Measurements from ENCODE around the gene FEZF1.

FEZF1 gene

GRCh38 chr7:122304319-122304975 is at the start of gene FEZF1:
TSS of gene FEZF1 (minus strand) at chr7:122304750. CDS start at chr7:122304437, 313 bp downstream.
- peak; percentile 12 to 57 for DNase-seq

DNA sequence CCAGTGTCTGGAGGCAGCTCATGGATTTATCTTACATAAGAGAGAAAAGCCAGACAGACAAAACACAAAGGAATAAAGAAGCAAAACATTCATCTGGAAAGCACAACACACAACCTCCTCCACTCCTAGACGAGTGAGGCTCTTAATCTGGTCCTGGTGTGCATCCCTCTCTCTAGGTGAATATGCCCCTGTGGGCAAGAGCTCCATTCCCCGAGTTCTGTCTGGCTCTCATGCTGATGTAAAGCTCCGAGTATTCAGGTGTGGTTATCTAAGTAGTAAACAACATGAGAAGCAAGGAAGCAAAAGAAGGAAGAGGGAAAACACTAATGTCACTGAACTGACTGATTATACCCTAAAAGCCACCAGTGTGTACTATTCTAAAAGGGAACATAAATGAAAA is 47.9 kb upstream of the FEZF1 start:
- no peak for DNase-seq

DNA sequence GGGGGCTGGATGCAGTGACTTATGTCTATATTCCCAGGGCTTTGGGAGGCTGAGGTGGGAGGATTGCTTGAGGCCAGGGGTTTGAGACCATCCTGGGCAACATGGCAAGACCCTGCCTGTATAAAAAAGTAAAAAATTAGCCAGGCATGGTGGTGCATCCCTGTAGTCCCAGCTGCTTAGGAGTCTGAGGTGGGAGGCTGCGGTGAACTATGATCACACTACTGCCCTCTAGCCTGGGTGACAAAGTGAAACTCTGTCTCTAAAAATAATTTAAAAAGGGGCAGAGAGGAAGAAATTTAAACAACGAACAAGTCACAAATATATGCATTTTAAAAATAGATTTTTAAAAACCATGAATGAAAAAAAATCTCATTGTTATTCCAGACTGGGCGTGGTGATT is 46.2 kb upstream of the FEZF1 start:
- no peak for DNase-seq

DNA sequence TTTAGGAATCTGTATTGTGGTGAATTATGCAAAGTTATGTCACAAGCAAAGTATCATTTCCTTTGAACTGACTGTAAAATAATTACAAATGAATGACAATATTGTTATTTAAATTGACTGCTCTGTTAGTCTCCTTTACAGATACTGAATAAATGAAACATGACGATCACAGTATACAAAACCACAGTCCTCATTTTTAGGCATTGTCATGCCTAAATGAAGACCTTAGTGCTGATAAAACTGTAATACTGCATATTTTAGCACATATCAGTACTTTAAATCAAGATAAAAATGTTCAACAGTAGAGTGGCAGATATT is 39.7 kb upstream of the FEZF1 start:
- DNase-seq = no peak

DNA sequence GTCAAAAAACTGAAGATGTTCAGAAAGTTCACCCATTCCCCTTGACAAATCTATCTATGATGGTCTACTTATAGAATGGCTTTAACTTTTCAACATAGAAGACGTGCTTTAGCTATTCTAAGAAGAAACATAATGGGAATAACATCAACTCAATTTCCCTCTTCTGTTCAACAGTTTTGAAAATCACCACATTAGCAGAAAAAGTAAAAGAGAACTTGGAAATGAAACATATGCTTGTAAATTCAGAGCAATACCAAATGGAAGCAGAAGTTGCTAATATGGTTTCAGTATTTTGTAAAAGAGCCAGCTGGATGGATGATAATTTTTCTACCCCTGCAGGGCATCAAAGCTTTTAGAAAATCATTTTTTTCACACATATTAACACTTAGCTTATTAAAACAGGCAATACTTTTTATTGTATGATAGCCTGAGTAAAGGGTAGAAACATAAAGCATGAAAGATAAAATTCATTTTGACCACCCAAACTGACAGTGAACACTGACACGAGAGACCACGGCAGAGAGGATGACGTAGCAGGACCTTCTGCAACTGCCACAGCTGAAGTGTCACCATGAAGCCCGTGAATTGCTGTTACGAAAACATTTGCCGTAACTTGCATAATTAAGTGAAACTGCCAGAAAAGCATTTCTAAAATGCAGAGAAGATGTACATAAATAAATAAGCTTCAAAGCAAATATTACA is 39.2 kb upstream of the FEZF1 start:
- DNase-seq = no peak

GRCh38 chr7:122340427-122340826 is 35.9 kb upstream of the FEZF1 start:
- no peak for DNase-seq

DNA sequence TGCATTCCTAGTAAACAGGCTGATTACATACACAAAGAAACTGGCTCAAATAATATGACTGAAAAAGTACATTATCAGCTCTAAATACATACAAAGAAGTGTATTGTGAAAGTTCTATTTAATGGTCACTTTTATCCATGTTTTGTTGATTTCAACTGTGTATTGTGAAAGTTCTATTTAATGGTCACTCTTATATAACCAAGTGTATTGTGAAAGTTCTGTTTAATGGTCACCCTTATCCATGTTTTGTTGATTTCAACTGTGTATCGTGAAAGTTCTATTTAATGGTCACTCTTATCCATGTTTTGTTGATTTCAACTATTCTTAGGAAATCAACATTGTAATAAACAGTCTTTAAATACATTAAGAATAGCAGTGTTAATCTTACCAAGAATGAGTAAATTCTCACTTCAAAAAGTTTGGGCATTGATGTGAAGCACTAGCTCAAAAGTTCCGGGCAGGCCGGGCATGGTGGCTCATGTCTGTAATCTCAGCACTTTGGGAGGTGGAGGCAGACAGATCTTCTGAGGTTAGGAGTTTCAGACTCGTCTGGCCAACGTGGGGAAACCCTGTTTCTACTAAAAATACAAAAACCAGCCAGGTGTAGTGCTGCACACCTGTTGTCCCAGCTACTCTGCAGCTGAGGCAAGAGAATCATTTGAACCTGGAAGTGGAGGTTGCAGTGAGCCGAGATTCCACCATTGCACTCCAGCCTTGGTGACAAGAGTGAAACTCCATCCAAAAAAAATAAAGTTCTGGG is 34.8 kb upstream of the FEZF1 start:
- no peak for DNase-seq

DNA sequence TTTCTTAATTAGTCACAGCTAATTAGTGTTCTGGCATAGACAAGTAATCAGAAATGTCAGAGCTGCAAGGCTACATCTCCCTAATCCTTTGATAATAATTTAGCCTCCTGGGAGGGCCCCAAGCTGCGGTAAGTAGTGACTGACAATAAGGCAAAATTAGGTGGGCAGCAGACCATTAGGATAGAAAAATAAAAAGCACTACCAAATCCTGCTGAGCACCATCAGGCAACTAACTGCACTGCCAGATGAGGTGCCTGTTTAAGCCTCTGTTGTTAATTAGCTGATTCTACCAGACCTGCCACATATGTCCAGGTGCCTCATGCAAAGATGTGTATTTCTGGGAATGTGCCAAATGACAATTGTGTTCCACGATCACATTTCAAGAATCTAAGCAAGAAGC is 32.5 kb upstream of the FEZF1 start:
- peak; percentile 89 to 94 for DNase-seq

GRCh38 chr7:122329145-122329802 is 24.7 kb upstream of the FEZF1 start:
- DNase-seq = no peak

- DNase-seq = no peak
Observed at GRCh38 chr7:122327969-122328368, 23.4 kb upstream of the FEZF1 start.

- peak in 1 of 2 experiments; percentile 36 for DNase-seq
Observed at GRCh38 chr7:122316467-122317388, 12.2 kb upstream of the FEZF1 start.

DNA sequence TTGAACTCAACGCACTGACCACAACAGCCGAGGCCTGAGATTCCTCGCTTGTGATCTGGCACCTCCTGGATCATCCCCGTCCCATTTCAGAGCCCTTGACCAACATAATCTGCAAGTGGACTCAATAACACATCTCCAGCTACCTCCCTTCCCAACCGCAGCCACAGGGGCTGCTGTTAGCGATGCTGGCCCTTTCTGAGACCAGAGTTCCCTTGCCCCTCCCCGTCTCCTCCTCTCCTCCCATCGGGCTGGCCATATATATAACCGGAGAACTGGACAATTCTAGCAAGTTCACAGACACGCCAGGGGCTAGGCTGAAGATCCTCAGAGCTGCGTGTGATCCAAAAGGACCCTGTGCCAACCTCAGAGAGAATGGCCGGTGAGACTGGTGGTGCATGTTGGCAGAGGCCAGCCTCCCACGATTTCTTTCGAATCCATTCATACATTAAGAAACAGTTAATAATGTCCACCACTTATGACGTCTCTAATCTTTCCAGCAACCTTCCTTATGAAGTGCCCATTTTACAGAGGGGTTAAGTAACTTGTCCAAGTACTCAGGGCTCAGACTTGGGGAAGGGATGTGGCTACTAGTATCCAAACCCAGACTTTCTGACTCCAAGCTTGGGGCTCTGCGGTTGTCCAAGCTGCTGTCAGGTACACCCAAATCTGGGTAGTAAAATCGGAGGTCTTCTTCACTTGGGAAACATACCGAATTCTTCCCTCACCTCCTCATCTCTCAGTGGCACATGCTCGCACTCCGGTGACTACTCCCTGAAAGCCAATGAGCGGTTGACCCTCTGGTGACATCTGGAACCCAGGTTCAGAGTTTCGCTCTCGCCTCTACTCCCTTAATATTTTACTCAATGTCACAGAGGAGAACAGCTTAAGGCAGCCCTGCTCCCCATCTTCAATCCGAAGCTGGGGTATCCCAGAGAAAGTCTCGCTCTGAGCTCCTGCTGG is 11.2 kb upstream of the FEZF1 start:
- DNase-seq = no peak

- no peak for DNase-seq
Observed at GRCh38 chr7:122314284-122314683, 9.7 kb upstream of the FEZF1 start.

DNA sequence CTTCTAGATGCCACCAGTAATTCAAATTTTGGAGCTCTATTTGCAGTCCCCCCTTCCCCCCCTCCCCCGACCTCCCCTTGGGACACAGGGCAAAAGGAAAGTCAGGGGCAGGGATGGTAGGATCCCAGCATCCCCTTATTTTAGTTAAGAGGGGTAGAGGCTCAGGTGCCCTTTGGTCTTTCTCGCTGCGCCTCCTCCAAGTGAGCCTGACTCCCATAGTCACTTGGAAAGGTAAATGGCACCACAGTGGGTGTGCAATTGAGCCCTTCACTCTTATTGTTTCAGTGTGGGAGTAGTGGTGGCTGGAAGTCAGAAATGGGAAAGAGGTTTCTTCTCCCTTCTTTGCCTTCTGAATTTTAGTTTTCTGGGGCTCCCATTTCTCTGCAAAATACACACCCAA is 8.2 kb upstream of the FEZF1 start:
- DNase-seq = no peak

GRCh38 chr7:122311734-122312450 is 7.3 kb upstream of the FEZF1 start:
- no peak for DNase-seq

GRCh38 chr7:122311050-122311700 is 6.6 kb upstream of the FEZF1 start:
- DNase-seq = no peak

DNA sequence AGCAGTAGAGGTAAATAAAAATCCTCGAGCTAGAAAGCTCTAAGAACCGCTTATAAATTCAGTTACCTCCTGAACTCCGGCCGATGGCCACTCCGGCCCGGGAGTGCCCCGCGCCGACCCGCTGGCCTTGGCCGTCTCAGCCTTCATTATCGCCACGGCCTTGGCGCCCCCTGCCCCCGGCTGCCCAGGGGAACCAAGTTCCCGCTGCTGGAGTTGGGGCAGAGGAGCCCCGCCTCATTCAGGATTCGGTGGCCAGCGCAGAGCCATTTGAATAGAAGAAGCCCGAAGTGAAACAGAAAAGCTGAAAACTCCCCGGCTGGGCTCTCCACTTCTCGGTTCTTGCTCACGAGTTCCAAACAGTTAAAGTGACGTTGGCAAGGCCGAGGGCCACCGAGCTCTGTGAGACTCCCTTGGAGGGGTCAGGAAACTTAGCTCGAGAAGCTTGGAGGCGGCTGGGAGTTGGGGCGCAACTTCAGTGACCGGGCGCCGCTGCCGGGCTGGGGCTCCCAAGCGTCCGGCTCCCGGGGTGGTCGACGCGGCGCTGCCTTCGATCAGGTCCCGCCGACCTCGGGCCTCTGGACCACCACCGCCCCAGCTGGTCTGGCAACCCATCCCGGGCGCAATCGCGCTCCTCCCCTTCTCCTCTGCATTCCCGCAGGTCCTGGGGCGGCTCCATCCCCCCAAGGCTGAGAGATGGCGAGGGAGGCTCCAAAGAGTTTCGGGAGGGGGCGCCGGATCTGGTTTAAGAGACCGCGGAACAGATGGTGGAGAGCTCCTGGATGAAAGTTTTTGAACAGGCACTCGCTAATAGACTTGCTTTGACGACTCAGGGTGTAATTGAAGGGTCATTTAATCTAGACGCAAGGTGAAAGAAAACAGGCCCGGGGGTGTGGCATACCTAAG is 5.8 kb upstream of the FEZF1 start:
- peak; percentile 9 to 58 for DNase-seq

- no peak for DNase-seq
Observed at GRCh38 chr7:122309421-122309820, 4.9 kb upstream of the FEZF1 start.

DNA sequence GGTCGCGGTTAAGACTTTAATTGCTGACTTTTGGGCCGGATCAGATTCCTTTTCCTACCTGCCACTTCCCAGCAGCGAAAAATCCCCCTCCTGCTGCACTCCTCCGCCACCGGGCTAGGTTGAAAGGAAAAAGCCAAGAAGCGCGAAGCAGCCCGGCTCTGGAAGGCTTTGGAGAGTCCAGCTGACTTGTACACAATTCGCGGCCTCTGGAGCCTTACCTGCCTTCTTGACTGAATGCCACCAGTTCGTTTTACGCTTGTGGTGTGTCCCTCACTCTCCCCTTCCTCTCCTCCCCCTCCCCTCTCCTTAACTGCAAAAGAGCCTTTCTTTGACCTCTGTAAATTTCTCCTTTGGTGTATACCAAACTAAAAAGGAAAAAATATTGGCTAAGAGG is 2.7 kb upstream of the FEZF1 start:
- peak; percentile 75 to 81 for DNase-seq

Measured in NCI-H524 (cell line).